Activated T-helper 2 cell treated with anti-CD3 and anti-CD28 coated beads, Interferon-gamma antibody, Interleukin-2, Interleukin-4, amounts not matched to agents 10 μg/mL and 5 μg/mL and 100 μg/mL, durations not matched to agents 14 hours and 24 hours and 36 hours (primary cell): ENCODE data around the gene KCNB1. TPM values are rescaled to one million over a fixed set of nuclear protein-coding genes. Genes with fewer than 3 reads are reported as not detected.
"Not testable (repeated sequence)": the region's sequence is repeated elsewhere in the genome, so short reads cannot be mapped to it uniquely, and the experiment has no call there.

ENCODE experiments used
- DNase-seq: peaks from one replicate; pipeline ENCODE4 v3.0.0; 2021; ENCODE audit warnings: low spot score
- H3K27ac Mint-ChIP-seq: one replicate; pipeline ENCODE4 v1.8.0; 2021; ENCODE audit warnings: mixed read lengths
- H3K27me3 Mint-ChIP-seq: one replicate; pipeline ENCODE4 v1.8.0; 2021; ENCODE audit warnings: low read depth, mixed read lengths
- H3K36me3 Mint-ChIP-seq: one replicate; pipeline ENCODE4 v1.8.0; 2021; ENCODE audit warnings: low read depth, mixed read lengths
- H3K4me1 Mint-ChIP-seq: one replicate; pipeline ENCODE4 v1.8.0; 2021; ENCODE audit warnings: low read depth, mixed read lengths
- H3K4me3 Mint-ChIP-seq: one replicate; pipeline ENCODE4 v1.8.0; 2021; ENCODE audit warnings: low read depth, mild to moderate bottlenecking, moderate library complexity, mixed read lengths
- H3K9me3 Mint-ChIP-seq: one replicate; pipeline ENCODE4 v1.8.0; 2021; ENCODE audit warnings: mixed read lengths
- intact Hi-C: fragments of 100-400 bp; cut with micrococcal nuclease; formaldehyde crosslinking; loops from one replicate; pipeline ENCODE4 v1.15.1; 2023
- total RNA-seq: library from RNA; stranded (reverse); gene quantifications from 2 replicates; pipeline ENCODE4 v1.2.3, GENCODE V29; 2022

Gene KCNB1
- total RNA-seq, 1 donor from 2014 or later = 0.05 TPM

DNA sequence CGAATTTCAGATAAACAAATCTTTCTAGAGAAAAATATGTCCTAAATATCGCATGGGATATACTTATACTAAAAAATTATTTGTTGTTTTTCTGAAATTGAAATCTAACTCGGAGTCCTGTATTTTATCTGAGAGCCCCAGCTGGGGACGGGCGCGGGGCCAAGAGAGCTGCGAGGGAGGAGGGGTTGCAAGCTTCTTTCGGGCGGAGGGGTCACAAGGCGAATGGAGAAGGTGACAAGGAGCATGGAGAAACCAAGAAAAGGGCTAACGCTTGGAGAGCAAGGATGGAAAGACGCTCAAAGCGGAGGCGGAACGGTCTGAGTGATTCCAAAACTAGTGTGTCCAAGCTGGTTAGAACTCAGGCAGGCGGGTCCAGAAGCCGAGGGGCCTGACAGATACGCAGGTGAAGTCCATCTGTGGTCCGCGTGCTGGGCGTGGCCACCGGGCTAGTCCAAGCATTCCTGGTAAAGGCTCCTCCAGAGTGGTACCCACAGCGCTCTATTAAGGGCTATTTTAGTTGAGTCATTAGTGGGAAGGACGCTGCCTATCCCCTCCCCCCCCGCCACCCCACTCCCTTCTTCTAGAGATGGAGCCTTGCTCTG, 163.2 kb downstream of the KCNB1 start:
- H3K36me3 Mint-ChIP-seq = peaks cover 3% of the 10 kb centered on the region
- no peaks in the 10 kb centered on the region for H3K9me3 Mint-ChIP-seq
- H3K4me3 Mint-ChIP-seq = peak overlapping the region; percentile 82
- intact Hi-C loops = no loop called here
- H3K27ac Mint-ChIP-seq = no peak overlapping the region
- DNase-seq = no peak
- H3K27me3 Mint-ChIP-seq = peaks cover 66% of the 10 kb centered on the region
- peaks cover 18% of the 10 kb centered on the region for H3K4me1 Mint-ChIP-seq

DNA sequence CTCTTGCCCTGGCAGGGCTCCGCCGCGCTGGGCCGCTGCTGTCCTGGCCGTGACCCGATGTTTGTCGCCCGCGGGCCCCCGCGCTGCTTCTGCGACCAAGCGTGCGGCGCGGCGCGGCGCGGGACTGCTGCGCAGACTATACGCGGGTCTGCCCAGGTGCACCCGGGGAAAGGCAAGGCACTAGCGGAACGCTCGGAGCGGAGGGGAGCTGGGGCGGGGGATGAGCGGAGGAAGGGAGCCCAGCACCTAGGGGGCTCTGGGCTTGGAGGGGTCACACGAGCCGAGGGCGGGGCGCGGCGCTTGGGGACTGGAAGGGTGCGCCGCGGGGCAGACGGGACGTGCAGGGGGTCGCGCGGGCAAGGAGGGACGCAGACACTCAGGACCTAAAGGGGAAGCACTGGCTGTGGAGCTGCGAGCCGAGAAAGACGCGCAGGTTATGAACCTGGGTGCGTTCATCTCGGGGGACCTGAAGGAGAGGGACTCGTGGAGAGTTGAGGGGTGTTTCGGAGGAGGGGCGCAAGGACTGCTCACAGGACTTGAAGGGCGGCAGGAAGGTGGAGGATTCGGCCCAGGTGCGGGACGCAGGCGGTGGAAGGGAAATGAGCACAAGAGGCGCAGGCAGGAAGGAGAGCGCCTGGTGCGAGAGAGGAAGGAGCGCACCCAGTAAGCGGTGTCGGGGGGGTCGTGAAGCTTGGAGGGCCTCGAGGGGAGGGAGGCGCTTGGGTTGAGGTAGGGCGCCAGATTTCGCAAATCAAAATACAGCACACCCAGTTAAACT, 163.8 kb downstream of the KCNB1 start:
- intact Hi-C loops = no loop called here
- peaks cover 67% of the 10 kb centered on the region for H3K27me3 Mint-ChIP-seq
- H3K4me3 Mint-ChIP-seq = peak overlapping the region; percentile 82
- no peaks in the 10 kb centered on the region for H3K9me3 Mint-ChIP-seq
- H3K27ac Mint-ChIP-seq = peak overlapping the region; percentile 25
- H3K36me3 Mint-ChIP-seq = peaks cover 3% of the 10 kb centered on the region
- H3K4me1 Mint-ChIP-seq = peaks cover 12% of the 10 kb centered on the region
- no peak for DNase-seq

DNA sequence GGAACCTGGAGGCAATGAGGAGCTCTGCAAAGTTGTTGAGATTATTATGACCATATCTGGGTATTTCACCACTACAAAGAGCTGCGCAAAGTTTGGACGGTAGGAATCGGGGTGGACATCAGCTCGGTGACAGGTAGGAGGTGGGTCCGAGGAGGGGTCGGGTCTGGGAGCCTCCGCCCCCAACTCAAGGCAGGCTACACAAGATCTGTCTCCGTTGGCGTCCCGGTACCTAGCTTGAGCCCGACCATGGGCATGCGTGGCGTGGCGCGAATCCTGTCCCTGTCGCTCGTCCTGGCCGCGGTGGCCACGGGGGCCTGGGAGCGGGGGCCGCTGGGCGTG, 164.4 kb downstream of the KCNB1 start:
- intact Hi-C loops = no loop called here
- peaks cover 67% of the 10 kb centered on the region for H3K27me3 Mint-ChIP-seq
- H3K9me3 Mint-ChIP-seq = no peaks in the 10 kb centered on the region
- peaks cover 9% of the 10 kb centered on the region for H3K4me1 Mint-ChIP-seq
- DNase-seq = no peak
- peaks cover 3% of the 10 kb centered on the region for H3K36me3 Mint-ChIP-seq
- H3K27ac Mint-ChIP-seq = no peak overlapping the region
- no peak overlapping the region for H3K4me3 Mint-ChIP-seq

DNA sequence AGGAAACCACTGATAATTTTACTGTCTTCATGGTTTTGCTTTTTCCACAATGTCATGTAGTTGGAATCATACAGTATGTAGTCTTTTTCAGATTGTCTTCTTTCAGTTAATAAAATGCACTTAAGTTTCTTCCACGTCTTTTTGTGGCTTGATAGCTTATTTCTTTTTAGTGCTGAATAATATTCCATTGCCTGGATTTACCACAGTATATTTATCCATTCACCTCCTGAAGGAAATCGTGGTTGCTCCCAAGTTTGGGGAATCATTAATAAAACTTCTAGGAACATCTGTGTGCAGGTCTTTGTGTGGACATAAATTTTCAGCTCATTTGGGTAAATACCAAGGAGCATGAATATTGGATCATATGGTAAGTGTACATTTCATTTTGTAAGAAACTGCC, 165.8 kb downstream of the KCNB1 start:
- Mint-ChIP-seq H3K36me3 (peaks cover 3% of the 10 kb centered on the region), H3K4me3 (no peak overlapping the region), H3K27ac (no peak overlapping the region), H3K4me1 (peaks cover 5% of the 10 kb centered on the region), H3K27me3 (peaks cover 61% of the 10 kb centered on the region), H3K9me3 (no peaks in the 10 kb centered on the region)
- no peak for DNase-seq
- intact Hi-C loops = no loop called here

DNA sequence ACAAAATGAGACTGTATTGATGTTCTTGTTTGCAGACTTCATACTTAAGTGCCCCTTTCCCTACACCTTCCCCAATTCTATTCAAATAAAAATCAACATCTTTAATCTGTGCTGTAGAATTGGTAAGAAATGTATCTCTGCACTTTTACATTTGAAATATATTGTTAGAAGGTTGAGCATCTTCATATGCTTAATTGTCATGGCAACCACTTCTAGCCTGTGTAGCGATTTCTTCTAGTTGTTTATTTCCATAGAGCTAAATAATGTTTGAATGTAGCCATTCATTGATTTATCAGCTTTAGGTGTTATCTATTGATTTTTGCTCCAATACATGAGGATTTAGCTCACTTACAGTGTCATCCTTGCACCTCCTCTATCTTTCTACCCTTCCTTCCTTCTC, 166.9 kb downstream of the KCNB1 start:
- DNase-seq = no peak
- Mint-ChIP-seq H3K4me1 (peaks cover 11% of the 10 kb centered on the region), H3K9me3 (peaks cover 6% of the 10 kb centered on the region), H3K27ac (no peak overlapping the region), H3K27me3 (peaks cover 51% of the 10 kb centered on the region), H3K36me3 (peaks cover 5% of the 10 kb centered on the region), H3K4me3 (no peak overlapping the region)
- intact Hi-C loops = no loop called here

DNA sequence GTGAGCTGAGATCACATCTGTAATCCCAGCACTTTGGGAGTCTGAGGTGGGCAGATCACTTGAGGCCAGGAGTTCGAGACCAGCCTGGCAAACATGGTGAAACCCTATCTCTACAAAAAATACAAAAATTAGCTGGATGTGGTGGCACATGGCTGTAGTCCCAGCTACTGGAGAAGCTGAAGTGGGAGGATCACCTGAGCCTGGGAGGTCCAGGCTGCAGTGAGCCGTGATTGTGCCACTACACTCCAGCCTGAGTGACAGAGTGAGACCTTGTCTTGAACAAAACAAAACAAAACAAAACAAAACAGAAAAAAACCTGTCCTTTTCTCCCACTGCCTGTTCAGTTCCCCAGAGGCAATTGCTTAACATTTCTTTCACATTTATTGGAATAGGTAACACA, 168.4 kb downstream of the KCNB1 start:
- Mint-ChIP-seq H3K4me1 (peaks cover 20% of the 10 kb centered on the region), H3K9me3 (peaks cover 16% of the 10 kb centered on the region), H3K27me3 (peaks cover 36% of the 10 kb centered on the region)
- H3K36me3 Mint-ChIP-seq, DNase-seq, H3K27ac Mint-ChIP-seq, intact Hi-C loops, H3K4me3 Mint-ChIP-seq: not testable (repeated sequence)

Other genes with a start within 250 kb of the KCNB1 start
- gene ZNFX1, start 204.6 kb downstream of the KCNB1 start, total RNA-seq = 49.3 and 51.0 TPM in 2 replicates
- 31.0 and 31.3 TPM in 2 replicates for gene PTGIS, start 85.5 kb upstream of the KCNB1 start, total RNA-seq
- gene B4GALT5, start 231.2 kb upstream of the KCNB1 start, total RNA-seq = 39.4 TPM in 2 replicates